Measurements from ENCODE around the gene CDH22.

CDH22 gene

DNA sequence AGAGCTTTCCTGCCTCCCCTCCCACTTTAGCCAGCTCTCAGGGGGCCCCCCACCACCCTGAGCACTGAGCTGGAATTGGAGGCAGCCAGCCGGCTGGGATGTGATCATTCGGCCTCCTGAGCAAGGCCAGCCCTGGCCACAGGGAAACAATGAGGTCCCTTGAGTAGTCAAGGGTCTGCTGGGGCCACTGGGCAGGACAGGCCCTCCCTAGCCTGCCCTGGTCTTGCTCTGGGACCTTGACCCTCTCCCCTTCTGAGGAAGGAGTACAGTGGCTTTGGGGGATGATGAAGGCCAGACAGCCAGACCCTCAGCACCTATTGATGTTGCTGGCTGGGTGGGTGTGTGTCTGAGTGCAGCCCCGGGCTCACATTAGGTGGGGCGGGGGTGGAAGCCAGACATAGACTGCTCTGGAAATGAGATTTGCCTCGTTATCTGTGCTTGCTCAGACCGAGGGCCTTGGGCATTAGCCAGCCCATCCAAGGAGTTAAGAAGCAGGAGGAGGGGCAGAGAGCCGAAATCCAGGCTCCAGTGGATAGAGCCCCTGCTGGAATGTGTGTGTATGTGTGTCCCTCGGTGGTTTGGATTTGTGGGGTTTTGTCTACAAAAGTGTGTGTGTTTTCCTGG, 168.9 kb downstream of the CDH22 start:
- no peak for DNase-seq

DNA sequence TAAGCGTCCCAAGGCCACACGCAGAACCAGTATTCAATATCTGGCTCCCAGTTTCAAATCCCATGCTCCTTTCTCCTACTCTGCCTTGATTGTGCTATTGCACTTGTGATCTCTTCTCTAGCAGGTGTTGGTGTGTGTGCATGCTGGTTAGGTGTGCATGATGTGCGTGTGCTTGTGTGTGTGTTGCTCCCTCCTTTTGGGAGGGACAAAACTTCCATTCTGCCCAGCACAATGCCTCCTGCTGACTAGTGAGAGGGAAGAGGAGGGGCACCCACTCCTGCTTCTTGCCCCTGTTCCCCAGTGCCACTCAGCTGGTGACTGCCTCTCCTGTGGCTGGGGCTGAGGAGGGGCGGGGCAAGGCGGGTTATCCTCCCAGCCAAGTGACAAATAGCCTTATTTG, 170.5 kb downstream of the CDH22 start:
- DNase-seq, result no peak

DNA sequence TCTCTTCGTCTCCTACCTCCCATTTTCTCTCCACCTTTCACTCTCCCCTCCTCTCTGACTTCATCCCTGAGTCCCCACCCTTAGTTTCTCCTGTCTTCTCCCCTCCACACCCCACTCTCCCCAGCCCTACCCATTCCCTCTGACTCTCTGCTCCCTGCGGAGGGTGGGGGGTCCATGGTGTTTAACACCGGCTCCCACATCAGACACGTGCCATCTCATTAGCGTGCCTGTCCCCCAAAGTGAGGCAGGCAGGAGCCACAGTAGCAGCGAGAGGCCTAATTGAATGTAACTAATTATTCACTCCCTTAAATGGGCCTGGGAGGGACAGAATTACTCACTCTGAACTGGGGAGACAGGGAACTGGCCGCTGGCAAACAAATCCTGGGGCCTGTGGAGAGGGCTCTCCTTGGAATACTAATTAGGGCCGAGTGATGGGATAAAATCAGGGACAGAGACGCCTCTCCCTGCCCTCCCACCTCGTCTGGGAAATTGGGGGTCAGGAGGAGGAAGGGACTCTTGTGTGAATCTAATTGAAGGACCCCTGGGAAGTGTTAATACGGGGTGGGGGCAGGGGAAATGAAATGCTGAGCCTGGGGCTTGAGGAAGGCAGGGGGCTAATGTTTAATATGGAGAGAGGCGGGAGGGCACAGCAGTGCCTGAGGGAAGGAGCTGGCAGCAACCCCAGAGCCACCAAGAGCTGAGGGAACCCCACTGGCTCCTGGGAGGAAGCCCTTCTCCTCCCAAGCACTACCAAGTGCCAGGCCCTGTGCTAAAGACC, 172.3 kb downstream of the CDH22 start:
- no peak for DNase-seq

DNA sequence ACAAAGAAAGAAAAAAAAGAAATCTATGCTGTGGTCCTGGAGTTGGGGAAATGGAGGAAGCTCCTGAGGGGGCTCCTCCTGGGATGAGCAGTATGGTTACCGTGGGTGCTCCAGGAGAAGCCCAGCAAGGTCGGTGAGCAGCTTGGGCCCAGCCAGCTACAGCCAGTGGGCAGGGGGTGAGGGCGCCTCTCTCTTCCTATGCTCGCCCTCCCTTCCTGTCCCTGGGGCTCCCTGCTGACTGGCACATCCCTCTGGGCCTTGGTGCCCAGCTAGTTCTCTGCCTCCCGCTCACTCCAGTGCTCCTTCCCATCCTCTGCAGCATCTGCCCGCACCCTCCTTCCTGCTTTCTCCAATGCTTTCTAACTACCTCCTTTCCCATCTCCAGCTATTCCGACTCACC, 173.6 kb downstream of the CDH22 start:
- DNase-seq, result no peak

DNA sequence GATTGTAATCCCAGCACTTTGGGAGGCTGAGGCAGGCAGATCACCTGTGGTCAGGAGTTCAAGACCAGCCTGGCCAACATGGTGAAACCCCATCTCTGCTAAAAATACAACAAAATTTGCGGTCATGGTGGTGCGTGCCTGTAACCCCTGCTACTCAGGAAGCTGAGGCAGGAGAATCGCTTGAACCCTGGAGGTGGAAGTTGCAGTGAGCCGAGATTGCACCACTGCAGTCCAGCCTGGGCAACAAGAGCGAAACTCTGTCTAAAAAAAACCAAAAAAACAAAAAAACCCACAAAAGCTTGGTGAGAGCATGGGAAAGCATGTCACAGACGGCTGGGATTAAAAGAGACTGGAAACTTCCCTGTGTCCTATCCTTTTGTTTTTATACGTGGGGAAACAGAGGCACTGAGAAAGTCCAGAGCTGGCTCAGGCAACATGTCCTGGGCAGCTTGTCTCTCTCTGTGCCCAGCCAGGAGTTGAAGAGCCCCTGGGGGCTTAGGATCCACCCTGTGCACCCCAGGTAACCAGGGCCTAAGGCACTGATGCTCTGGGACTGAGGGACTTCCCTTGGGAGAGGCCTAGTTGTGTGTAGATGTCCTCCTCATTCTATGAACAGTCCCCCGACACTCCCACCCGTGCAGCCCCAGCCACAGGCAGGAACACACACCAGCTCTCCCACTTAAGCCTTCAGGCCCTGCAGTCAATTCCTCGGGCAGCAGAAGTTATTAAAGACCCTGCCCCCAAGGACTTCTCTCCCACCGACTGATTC, 174.2 kb downstream of the CDH22 start:
- DNase-seq, result no peak

DNA sequence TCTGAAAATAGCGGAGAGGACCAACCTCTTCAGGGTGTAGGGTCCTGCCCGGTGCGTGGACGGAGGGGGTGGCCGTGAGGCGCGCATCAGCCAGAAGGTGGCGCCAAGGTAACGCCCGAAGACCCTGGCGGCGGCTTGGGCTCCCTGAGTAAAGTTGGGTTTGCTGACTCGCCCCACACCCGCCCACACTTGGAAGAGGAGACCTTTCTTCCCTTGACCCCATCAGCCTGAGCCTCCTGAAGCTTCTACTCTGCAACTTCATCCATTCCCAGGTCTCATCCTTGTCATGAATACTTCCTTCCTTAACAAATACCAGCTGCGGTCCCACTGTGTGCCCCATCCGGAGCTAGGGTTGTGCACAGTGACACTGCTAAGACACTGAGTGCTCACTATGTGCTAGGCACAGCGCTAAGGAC, 175.6 kb downstream of the CDH22 start:
- DNase-seq, result peak; percentile 46

DNA sequence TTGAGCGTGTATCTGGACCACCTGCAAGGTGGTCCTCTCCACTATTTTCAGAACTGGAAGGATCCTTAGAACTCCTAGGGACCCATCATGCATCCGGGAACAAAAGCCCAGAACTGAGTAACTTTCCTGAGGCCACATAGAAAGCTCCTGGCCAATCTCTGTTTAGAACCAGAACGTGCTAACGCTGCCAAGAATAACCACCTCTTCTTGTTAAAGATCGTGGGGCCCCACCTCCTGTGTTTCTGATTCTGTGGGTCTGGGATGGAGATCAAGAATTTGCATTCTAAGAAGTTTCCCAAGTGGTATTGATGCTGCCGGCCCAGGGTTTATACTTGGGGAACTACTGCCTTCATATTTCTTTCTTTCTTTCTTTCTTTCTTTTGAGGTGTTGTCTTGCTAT, 176.9 kb downstream of the CDH22 start:
- no peak for DNase-seq

DNA sequence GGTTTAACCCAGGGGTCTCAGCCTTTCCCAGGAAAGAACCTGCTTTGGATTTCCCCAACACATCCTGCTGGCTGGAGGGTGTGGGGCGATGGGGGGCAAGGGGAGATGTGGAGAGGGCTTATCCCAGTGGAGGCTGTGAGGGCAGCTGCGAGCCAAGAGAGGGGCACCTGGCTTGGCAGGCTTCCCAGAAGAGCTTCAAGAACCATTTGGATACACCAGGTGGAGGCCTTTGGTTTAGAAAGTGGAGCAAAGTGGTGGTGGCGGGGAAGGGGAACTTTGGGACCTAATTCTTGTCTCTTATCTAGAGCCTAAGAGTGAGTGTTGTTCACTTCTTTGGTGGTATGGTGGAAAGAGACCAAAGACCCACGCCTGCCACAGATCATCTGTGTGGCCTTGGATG, 177.8 kb downstream of the CDH22 start:
- no peak for DNase-seq

DNA sequence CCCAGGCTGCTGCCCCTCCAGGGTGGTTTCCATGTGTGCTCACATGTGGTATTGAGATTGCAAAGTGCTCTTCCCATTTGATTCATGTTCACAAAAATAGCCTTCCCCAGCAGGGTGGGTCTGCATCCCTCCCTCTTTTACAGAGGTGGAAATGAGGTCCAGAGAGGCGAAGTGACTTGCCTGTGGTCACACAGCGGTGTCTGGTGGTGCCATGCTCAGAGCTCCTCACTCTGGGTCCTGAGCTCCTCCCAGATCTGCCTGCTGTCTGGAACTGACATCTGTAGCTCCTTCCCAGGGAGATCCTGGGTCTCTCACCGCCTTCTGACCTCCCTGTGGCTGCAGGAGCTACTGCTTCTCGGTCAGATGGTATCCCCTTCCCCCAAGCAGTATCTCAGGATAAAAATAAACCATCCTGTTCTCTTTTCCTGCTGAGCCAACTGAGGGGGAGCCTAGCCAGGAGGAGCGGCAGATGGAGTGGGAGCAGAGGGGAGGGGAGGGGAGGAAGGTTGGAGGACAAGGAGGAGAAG, 178.3 kb downstream of the CDH22 start:
- no peak for DNase-seq

DNA sequence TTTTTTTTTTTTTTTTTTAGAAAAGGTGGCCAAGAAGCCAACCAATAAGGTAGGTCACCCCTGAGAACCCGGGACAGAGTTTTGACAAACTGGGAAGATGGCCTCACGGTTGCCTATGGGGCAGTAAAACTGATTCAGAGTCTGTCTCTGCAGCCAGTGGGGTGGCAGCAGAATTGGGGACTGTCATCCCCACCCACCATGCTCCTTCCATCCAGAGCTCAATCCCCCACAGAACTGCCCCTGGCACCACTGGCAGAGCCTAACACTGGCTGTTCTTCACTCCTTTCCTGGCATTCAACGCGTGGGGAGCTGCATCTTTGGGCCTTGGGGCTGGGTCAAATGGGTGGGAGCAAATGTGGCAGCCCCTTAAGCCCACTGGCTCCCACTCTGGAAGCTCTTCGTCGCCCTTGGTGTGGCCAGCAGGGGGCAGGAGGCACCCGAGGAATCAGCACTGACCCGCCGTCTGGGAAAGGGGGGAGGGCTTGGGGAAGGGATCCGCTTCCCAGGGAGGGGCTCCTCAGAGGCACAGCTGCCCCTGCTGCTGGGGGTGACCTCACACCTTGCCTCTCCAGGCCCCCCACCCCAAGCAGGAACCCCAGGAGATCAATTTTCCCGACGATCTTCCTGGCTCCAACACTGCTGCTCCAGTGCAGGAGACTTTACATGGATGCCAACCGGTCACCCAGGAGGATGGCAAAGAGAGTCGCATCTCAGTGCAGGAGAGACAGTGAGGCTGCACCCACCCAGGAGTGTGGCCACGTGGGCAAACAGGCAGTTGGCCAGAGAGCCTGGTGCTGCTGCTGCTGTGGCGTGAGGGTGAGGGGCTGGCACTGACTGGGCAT, 179.8 kb downstream of the CDH22 start:
- peak; percentile 8 for DNase-seq

DNA sequence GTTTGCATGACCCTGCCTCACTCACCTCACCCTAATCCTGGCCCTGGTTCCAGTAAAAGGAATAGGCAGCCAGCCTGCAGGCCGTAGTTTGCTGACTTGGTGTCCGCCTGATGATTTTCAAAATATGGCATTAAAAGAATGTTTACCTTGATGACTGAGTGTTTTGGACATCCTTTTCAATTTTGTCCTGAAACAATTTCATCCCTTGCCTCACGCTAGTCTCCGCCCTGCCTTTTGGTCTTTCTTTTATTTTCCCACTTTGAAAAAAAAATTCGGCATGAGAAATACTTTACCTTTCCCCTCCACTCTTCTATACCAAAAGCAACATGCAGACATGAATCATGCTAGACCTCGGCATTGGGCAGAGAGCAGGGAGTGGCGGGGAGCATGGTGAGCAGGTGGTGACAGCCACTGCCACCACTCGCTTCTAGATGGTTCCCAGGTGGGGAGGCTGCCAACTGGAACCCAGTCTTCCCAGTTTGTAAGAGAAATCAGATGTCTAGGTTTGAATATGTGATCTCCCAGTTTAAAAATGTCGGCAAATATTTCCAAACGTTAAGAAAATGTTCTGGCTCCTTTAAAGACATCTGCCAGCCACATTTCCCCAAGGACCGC, 180.8 kb downstream of the CDH22 start:
- no peak for DNase-seq

DNA sequence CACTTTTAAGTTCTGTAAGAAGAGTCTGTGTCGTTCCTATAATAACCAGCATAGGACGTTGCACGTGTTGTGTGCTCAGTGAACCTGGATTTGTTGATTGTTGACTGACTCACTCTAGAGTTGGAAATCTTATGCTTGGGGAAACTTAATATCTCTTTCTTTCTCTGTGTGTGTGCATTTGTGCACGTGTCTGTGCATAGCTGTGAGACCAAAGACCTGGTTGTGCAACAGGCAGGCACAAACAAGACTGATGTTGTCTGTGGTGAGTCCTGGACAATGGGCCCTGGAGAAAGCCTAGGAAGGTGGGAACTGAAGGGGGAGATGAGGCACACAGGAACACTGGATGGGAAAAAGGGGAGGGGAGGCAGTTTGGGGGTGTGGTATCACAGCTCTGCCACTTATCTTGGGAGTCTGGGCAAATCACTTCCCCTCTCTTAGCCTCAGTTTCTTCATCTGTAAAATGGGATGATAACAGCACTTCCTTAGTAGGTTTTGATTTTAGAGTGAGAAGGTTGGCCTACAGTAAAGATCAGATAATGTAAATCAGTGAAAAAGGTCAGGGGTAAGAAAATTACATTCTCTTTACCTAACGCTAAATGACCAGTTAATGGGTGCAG, 181.8 kb downstream of the CDH22 start:
- no peak for DNase-seq
